ENCODE data around the gene NUS1. TPM values are rescaled to one million over a fixed set of nuclear protein-coding genes. Genes with fewer than 3 reads are reported as not detected.
"Not testable (repeated sequence)": the region's sequence is repeated elsewhere in the genome, so short reads cannot be mapped to it uniquely, and the experiment has no call there.

NUS1 gene
- total RNA-seq, 1 donor from 2014 or later = 44.6 TPM

DNA sequence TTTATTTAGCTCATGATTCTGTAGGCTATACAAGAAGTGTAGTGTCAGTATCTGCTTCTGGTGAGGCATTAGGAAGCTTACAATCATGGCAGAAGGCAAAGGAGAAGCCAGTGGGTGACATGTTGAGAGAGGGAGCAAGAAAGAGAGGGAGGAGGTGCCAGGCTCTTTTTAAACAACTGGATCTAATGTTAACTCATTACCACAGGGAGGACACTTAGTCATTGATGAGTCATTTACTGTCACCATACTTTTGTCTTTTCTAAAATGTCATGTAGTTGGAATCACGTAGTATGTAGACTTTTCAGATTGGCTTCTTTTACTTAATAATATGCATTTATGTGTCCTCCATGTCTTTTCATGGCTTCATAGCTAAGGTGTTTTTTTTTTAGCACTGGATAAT, 58.1 kb downstream of the NUS1 start:
- Mint-ChIP-seq H3K4me1 (ENCODE audit: low read depth) (peaks cover 2% of the 10 kb centered on the region), H3K36me3 (ENCODE audit: low read depth) (no peaks in the 10 kb centered on the region), H3K9me3 (no peaks in the 10 kb centered on the region)

DNA sequence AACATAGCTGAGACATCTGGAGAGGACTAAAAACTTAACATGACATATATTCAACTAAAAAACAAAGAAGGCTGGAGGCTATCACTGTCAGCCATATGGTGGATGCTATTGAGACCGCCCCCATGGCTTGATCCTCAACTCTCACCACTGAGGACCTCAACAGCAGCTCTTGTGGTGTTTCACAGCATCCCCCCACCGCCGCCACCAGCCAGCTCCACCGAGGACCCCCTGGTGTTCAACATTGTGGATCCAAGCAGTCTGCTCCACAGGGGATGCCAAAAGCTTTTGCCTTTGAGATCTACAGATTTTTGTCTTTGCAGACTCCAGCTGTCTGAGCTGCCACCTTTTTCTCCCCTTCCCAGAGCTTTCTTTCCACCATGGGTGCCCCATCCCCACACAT, 64.6 kb downstream of the NUS1 start:
- H3K4me3 Mint-ChIP-seq (ENCODE audit: low read depth) = no peak overlapping the region
- H3K9me3 Mint-ChIP-seq = peaks cover 8% of the 10 kb centered on the region
- H3K36me3 Mint-ChIP-seq (ENCODE audit: low read depth) = no peaks in the 10 kb centered on the region
- intact Hi-C loops (cut with micrococcal nuclease) = no loop called here
- H3K4me1 Mint-ChIP-seq (ENCODE audit: low read depth) = peaks cover 2% of the 10 kb centered on the region
- DNase-seq (ENCODE audit: low spot score) = no peak
- no peaks in the 10 kb centered on the region for H3K27me3 Mint-ChIP-seq (ENCODE audit: low read depth)
- no peak overlapping the region for H3K27ac Mint-ChIP-seq

More for the DNA sequence above, 58.1 kb downstream of the NUS1 start:
- H3K27me3 Mint-ChIP-seq (ENCODE audit: low read depth) = peaks cover 2% of the 10 kb centered on the region
- no peak overlapping the region for H3K4me3 Mint-ChIP-seq (ENCODE audit: low read depth)
- intact Hi-C loops (cut with micrococcal nuclease) = no loop called here
- no peak overlapping the region for H3K27ac Mint-ChIP-seq
- DNase-seq (ENCODE audit: low spot score) = no peak

DNA sequence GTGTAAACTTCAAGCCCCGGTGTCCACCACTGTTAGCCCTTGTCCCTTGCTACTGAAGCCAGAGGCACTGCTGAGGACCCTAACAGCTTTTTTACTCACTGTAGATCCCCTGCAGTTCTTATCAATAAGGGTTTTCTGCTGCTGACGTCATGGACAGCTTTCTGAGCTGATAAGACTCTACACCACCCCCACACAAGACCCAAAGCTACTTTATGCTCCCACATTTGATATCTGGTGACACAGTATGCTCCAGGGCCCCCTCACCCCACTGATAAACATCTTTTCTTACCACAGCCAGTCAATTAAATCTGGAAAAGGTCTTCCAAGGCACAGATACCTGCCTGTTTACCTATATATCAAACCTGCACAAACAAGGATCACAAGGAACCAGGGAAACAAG, 65.3 kb downstream of the NUS1 start:
- no peaks in the 10 kb centered on the region for H3K27me3 Mint-ChIP-seq (ENCODE audit: low read depth)

DNA sequence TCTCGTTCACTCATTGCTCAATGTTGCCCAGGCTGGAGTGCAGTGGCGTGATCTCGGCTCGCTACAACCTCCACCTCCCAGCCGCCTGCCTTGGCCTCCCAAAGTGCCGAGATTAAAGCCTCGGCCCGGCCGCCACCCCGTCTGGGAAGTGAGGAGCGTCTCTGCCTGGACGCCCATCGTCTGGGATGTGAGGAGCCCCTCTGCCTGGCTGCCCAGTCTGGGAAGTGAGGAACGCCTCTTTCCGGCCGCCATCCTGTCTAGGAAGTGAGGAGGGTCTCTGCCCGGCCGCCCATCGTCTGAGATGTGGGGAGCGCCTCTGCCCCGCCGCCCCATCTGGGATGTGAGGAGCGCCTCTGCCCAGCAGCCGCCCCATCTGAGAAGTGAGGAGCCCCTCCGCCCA, 75.4 kb downstream of the NUS1 start:
- H3K36me3 Mint-ChIP-seq (ENCODE audit: low read depth); H3K4me3 Mint-ChIP-seq (ENCODE audit: low read depth); H3K27me3 Mint-ChIP-seq (ENCODE audit: low read depth); H3K4me1 Mint-ChIP-seq (ENCODE audit: low read depth); intact Hi-C loops (cut with micrococcal nuclease); H3K27ac Mint-ChIP-seq; DNase-seq (ENCODE audit: low spot score): not testable (repeated sequence)
- H3K9me3 Mint-ChIP-seq = peaks cover 22% of the 10 kb centered on the region

More for the DNA sequence above, 65.3 kb downstream of the NUS1 start:
- Mint-ChIP-seq H3K9me3 (peaks cover 8% of the 10 kb centered on the region), H3K27ac (no peak overlapping the region), H3K4me3 (ENCODE audit: low read depth) (no peak overlapping the region), H3K36me3 (ENCODE audit: low read depth) (no peaks in the 10 kb centered on the region), H3K4me1 (ENCODE audit: low read depth) (peaks cover 2% of the 10 kb centered on the region)
- DNase-seq (ENCODE audit: low spot score) = no peak
- intact Hi-C loops (cut with micrococcal nuclease) = no loop called here

Other genes starting within 250 kb of the NUS1 start
- not detected in 2 replicates for gene ROS1, start 249.5 kb upstream of the NUS1 start, total RNA-seq
- 4.0 and 7.5 TPM in 2 replicates for gene DCBLD1, start 192.8 kb upstream of the NUS1 start, total RNA-seq
- gene GOPC, start 73.0 kb upstream of the NUS1 start, total RNA-seq = 22.9 and 24.2 TPM in 2 replicates
- gene SLC35F1, start 231.8 kb downstream of the NUS1 start, total RNA-seq = 0.09 TPM in 1 of 2 replicates, not detected in the other